ENCODE results near the gene KRT40.

GRCh38 chr17:41003926-41004325 is 19.8 kb upstream of the KRT40 start:
- TF ChIP-seq MAX (IDR thresholded peaks at IDR 0.05): no peak
- TF ChIP-seq YY1 (IDR thresholded peaks at IDR 0.05; ENCODE audit: low read depth): no peak
- no peak for TF ChIP-seq REST (IDR thresholded peaks at IDR 0.05; ENCODE audit: low read depth)
- TF ChIP-seq NFIC (IDR thresholded peaks at IDR 0.05): no peak

Data from Ishikawa (cell line).